NCI-H2171 treated with DMSO at 0.1 percent for 48 hours (cell line): ENCODE results near the gene MECR.

Experiments
- DNase-seq: peaks from one replicate; lab custom pipeline; 2025; lab: John Stamatoyannopoulos, UW

Gene MECR

DNA sequence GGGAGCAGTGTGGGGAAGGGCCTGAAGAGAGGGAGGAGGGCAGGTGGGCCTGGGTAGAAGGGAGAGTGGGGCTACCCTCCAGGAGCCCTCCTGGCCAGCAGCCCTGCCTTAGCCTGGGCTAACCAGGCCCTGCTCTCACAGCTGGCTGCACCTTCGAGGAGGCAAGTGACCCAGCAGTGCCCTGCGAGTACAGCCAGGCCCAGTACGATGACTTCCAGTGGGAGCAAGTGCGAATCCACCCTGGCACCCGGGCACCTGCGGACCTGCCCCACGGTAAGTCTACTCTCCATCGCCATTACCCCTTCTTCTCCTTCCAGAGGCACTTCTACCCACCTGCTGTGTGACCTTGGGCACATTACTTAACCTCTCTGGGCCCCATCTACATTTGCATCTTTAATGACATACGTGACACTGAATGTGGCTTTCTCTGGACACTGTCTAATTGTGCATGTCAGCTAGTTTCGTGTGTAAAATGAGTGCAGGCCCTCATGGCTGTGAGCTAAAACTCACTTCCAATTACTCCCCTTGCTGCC, 24.5 kb upstream of the MECR start:
- DNase-seq = no peak

DNA sequence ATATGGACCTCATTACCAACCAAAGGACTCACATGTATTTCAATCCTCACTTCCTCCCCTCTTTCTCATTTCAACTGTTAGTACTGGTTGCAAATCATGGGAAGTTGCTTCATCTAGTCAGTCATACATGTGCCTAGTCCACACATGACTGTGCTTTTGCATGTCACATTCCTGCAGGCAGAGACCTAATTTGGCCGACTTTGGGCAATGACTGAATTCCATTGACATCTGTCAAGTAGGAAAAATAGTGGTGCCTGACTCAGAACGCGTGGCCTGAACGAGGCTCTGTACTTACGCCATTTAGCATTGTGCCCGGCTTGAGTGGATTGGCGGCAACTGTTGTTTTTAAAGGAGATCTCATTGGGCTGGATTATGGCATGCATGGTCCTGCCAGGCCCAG, 23.6 kb upstream of the MECR start:
- DNase-seq = no peak

GRCh38 chr1:29253180-29253579, 22.4 kb upstream of the MECR start:
- no peak for DNase-seq

GRCh38 chr1:29251164-29252124, 20.7 kb upstream of the MECR start:
- no peak for DNase-seq

DNA sequence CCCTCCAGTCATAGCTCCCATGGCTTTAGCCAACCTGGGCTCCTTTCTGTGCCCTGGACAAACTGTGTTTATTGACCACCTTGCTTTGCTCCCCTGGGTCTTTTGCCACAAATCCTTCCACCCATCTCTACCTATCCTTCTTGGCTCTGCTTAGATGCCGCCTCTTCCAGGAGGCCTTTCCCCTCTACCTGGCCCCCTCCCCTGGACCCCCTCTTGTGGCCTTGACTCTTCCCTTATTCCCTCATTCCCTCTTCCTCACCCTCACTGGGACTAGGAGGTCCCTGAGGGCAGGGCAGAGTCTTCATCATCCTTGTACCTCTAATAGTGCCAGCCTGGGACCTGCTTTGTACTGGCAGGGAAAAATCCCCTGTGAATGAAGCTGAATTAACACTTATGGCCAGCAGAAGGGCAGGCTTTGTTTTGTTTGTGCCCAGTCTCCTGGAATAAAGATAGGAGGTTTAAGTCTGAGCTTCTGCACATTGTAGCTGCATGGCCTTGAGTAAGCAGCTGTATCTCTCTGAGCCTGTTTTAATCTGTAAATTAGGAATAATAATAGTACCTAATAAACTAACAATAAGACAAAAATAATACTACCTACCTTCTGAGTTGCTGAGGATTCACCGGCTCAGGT, 19.3 kb upstream of the MECR start:
- DNase-seq = no peak

DNA sequence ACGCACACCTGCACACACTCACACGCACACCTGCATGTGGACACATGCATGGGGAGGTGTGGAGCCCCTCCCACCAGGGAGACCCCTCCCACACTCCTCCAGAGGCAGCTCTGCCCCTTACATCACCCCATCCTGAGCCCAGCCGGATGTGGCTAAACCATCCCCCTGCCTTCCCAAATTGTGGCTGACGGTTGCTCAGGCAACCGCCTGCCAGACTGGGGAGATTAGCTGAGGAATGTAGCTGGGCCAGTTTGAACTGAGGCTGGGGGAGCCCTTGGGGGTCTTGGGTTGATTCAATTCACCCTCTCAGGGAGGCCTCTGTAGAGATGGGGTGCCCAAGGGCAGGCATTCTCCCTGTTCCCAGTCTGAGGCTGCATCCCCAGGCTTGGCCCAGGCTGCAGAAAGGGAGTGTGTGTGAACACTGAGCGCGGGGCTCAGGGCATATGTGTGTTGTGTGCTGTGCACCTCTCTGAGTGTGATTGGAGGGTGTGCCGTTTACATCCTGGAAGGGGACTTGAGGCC, 18.5 kb upstream of the MECR start:
- no peak for DNase-seq

DNA sequence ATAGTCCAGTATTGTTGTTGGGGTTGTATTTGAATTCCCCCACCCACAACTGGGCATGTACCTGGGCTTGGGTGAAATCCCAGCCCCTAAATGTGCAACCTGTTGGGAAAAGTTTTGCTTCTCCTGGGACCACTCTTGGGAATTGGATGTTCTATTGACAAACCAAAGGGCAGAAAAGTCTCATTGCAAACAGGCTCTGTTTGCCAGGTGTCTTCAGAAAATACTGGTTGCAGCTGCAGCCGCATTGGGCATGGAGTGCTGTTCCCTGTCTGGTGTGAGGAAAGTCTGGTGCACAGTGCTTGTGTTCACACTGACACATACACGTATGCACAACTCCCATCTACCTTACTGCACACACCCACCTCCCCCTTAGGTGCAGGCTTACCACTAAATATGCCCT, 17.7 kb upstream of the MECR start:
- no peak for DNase-seq

DNA sequence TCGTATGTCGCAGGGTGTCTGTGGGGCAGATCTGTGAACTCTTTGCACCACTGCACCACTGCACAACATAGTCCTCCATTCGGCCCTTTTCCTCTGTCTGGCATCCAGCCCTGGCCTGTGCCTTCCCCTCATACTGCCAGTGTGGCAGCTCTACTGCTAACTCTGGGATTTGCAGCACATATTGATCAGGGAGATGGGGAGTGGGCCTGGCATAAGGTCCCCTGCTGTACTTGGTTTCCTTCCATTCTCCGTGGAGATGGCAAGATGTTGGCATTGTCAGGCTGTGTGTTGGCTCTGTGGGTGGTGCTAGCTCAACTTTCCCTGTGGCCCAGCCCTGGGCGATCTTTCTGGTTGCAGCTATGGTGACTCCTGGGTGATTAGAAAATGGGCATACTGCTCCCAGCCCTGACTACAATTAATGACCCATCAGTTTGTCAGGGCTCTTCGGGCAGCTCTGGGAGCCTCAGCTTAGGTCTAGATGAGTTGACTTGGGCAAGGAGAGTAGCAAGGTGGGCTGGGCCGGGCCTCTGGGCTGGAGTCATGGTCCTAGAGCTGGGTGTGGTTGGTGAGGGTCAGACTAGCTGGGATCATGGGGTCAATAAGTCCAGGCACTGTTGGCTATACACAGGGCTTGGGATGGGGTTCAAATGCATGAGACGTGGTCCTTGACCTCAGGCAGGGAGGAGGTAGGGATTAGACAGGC, 17.0 kb upstream of the MECR start:
- DNase-seq = no peak

- DNase-seq = no peak
These were observed 16.3 kb upstream of the MECR start for GRCh38 chr1:29247044-29247443.

- peak; percentile 49 for DNase-seq
These were observed 15.1 kb upstream of the MECR start for GRCh38 chr1:29245876-29246275.

DNA sequence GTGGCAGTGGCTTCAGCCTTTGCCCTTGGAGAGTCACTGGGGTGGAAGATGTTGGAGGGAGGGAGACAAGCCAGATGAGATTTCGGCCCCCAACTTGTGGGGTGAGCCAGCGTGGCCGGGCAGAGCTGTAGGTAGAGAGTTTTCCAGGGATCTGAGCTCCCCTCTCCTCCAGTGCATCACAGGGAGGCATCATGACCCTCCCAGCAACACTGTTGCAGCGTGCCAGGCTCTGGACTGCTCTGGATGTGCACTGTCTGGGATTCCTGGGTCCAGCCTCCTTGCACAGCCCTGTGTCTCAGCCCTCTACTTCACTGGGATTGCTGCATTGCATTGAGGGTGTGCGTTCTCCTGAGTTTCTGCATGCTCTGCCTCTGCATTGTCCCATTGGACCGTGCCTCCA, 14.5 kb upstream of the MECR start:
- DNase-seq = no peak

GRCh38 chr1:29243871-29244200, 13.1 kb upstream of the MECR start:
- DNase-seq = no peak

- DNase-seq = no peak
These were observed 12.5 kb upstream of the MECR start for GRCh38 chr1:29243023-29243870.

- peak; percentile 80 for DNase-seq
These were observed 10.3 kb upstream of the MECR start for GRCh38 chr1:29240986-29241385.

DNA sequence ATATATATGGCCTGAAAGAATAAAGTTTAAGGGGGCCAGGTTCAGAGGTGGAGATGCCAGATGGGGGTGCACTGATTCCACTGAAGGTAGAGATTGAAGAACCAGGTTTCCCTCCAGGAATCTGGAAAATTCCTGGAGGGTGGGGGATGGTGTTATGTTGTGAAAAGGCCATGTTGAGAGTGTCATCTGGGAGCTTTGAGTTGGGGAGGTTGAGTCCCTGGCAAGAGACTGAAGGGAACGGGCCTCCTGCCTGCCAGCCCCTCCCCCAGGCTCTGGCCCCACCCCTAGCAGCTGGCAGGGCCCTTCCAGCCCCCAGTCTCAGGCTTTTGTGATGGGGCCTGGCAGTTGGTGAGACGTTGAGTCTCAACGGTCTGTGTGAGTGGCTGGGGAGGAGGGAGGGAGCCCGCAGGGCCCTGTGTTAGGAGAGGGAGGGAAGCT, 9.7 kb upstream of the MECR start:
- peak; percentile 80 for DNase-seq

DNA sequence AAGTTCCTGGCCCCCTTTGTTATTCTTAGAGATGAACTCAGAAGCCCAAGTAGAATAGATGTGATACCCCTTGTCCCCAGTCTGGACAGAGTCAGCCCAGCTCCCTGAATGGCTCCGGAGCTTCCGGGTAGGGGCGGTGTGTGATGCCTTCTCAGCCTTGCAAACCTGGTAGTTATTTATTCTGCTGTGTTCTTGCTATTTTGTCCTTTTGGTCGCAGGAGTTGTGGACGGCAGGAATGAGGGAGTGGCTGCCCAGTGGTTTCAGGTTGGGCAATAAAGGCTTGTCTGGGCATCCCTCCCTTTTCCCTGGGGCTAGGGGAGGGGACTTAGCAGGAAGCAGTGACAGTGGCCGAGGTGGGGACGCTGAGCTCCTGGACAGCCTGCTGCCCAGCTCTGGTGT, 8.4 kb upstream of the MECR start:
- no peak for DNase-seq

DNA sequence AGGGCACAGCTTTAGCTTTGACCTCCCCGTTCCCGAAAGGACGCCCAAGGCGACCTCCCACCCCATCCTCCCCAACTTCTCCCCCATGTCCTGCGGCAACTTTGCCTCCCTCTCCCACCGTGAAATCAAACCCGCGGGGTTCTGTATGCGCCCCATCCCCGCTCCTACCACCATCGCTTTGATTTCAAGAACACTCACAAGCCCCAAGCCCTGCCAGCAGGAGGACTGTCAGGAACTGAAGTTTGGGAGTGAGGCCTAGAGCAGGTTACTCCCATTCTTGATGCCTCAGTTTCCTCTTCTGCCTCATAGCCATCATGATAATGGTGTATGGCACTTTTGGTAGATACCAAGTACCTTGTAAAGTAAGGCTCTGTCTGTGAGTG, 7.9 kb upstream of the MECR start:
- DNase-seq = no peak

DNA sequence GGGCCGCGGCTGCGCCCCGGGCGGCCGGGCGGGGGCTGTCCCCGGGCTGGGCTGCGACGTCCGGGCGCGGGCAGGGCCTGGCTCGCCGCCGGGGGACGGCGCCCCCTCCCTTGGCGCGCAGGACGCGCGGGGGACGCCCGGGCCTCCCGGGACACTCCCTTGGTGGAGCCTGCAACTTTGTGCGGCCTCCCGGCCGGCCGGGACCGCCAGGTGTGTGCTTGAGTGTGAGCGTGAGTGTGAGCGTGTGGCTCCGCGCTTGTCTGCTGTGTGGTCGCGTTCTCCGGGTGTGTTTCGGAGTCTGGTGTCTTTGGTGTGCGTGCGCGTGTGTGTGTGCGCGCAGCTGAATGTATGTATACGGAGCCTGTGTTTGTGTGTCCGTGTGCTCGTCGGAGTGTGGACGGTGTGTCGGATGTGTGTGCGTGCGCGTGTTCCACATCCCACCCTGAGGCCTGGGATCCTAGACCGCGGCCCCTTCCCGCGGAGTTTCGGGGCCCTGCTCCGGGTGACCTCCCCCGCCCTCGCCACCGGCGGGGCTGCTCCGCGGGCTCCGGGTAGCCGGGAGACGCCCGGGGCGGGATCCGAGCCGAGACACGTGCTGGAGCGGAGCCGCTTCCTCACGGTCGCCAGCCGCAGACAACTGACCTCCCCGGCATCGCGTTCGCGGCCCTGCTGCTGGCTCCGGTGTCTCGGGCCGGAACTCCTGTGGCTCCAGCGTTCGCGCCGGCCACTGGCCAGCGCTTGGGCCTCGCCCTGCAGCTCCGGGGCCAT, 7.3 kb upstream of the MECR start:
- DNase-seq = peak; percentile 33

DNA sequence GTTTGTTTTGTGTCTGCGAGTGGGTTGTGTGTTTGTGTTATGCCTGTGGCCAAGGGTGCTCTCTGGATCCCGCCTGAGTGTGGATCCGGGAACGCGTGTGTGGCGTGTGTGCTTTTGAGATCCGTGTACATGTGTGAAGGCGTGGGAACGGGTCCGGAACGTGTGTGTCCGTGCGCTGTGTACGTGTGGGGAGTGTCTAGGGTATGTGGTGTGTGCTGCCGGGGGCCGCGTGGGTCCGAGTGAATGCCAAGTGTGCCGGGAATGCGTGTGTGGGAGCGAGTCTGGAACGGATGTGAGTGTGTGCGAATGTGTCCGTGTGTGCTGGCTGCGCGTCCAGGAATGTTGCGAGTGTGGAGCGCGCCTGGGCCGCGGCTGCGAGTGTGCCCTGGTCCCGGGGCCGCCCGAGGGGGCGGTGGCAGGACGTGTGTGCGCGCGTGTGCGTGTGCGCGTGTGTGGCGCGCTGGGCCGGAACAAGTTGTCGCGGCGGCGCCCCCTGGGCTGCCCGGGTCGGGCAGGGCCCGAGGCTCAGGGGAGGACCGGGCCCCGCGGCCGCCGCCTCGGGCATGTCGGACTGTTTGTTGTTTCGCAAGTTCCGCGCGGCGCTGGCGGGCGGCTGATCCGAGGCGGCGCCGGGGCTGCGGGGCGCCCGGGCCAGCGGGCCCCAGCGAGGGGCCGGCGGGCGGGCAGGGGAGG, 6.5 kb upstream of the MECR start:
- DNase-seq = peak; percentile 37

- DNase-seq = peak; percentile 43
These were observed 6.0 kb upstream of the MECR start for GRCh38 chr1:29236712-29237128.
